SU-DHL-6 (cell line): ENCODE measurements around the gene MIER2.
"Not testable (repeated sequence)": the region's sequence is repeated elsewhere in the genome, so short reads cannot be mapped to it uniquely, and the experiment has no call there.

Source experiments
- H2AFZ ChIP-seq: fragments of 200-600 bp; sonication (generic); 2 replicates; pipeline ENCODE4 v1.6.1; 2014; ENCODE audit warnings: low read depth, mild to moderate bottlenecking, moderate library complexity, mixed read lengths, antibody characterized with exemption, low read length; ENCODE audit not compliant: severe bottlenecking
- H3F3A ChIP-seq: fragments of 200-600 bp; shearing (Covaris generic); 2 replicates; pipeline ENCODE4 v1.6.0; 2016; ENCODE audit warnings: antibody characterized with exemption, mild to moderate bottlenecking; ENCODE audit not compliant: insufficient read depth
- H3K27ac ChIP-seq: fragments of 200-600 bp; sonication (generic); 2 replicates; pipeline ENCODE4 v1.5.1; 2016; ENCODE audit warnings: low read depth, mild to moderate bottlenecking, low read length, moderate library complexity, mixed read lengths
- H3K27me3 ChIP-seq: fragments of 200-600 bp; sonication (generic), shearing (Covaris generic); 2 replicates; pipeline ENCODE4 v1.6.0; 2014; ENCODE audit warnings: mild to moderate bottlenecking, low read length
- H3K36me3 ChIP-seq: fragments of 200-600 bp; sonication (generic); 2 replicates; pipeline ENCODE4 v1.6.1; 2014; ENCODE audit warnings: mild to moderate bottlenecking, low read length, mixed read lengths
- H3K4me2 ChIP-seq: fragments of 300-600, 200-600 bp; shearing (Covaris generic), sonication (generic); 2 replicates; pipeline ENCODE4 v1.6.0; 2014; ENCODE audit warnings: low read length, low read depth, mild to moderate bottlenecking; ENCODE audit not compliant: poor library complexity, severe bottlenecking
- H3K4me3 ChIP-seq: fragments of 200-600 bp; sonication (generic); 2 replicates; pipeline ENCODE4 v1.5.1; 2014; ENCODE audit warnings: antibody characterized with exemption, low read length, mild to moderate bottlenecking, mixed read lengths; ENCODE audit not compliant: insufficient read depth, poor library complexity, severe bottlenecking
- H3K79me2 ChIP-seq: fragments of 200-600 bp; sonication (generic); 2 replicates; pipeline ENCODE4 v1.6.1; 2014; ENCODE audit warnings: mild to moderate bottlenecking, low read length, moderate library complexity; ENCODE audit not compliant: insufficient read depth
- H3K9ac ChIP-seq: fragments of 200-600 bp; sonication (generic); 2 replicates; pipeline ENCODE4 v1.7.0; 2014; ENCODE audit warnings: mild to moderate bottlenecking, low read length
- H3K9me2 ChIP-seq: fragments of 200-600 bp; sonication (generic); replicated peaks from 2 replicates; pipeline ENCODE4 v1.6.1; 2014; ENCODE audit warnings: low read length; ENCODE audit not compliant: insufficient read depth
- H3K9me3 ChIP-seq: fragments of 200-600 bp; sonication (generic); 2 replicates; pipeline ENCODE4 v1.6.1; 2014; ENCODE audit warnings: low read length, mixed read lengths; ENCODE audit not compliant: insufficient read depth
- H4K20me1 ChIP-seq: fragments of 200-600 bp; sonication (generic); 2 replicates; pipeline ENCODE4 v1.6.1; 2014; ENCODE audit warnings: low read depth, mild to moderate bottlenecking, antibody characterized with exemption, low read length, moderate library complexity, mixed read lengths
- CTCF ChIP-seq: fragments of 200-600 bp; sonication (generic); IDR thresholded peaks from one replicate; pipeline ENCODE4 v1.5.1; 2017; ENCODE audit warnings: antibody characterized with exemption, mild to moderate bottlenecking, low read length, moderate library complexity; ENCODE audit not compliant: insufficient read depth, poor library complexity, severe bottlenecking
- EZH2phosphoT487 ChIP-seq: fragments of 200-600 bp; sonication (generic), shearing (Covaris generic); conservative IDR thresholded peaks from 2 replicates; pipeline ENCODE4 v1.6.1; 2018; ENCODE audit warnings: mild to moderate bottlenecking, antibody characterized with exemption, low read length, moderate library complexity, mixed read lengths

MIER2 gene, protein sequence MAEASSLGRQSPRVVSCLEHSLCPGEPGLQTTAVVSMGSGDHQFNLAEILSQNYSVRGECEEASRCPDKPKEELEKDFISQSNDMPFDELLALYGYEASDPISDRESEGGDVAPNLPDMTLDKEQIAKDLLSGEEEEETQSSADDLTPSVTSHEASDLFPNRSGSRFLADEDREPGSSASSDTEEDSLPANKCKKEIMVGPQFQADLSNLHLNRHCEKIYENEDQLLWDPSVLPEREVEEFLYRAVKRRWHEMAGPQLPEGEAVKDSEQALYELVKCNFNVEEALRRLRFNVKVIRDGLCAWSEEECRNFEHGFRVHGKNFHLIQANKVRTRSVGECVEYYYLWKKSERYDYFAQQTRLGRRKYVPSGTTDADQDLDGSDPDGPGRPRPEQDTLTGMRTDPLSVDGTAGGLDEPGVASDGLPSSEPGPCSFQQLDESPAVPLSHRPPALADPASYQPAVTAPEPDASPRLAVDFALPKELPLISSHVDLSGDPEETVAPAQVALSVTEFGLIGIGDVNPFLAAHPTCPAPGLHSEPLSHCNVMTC

DNA sequence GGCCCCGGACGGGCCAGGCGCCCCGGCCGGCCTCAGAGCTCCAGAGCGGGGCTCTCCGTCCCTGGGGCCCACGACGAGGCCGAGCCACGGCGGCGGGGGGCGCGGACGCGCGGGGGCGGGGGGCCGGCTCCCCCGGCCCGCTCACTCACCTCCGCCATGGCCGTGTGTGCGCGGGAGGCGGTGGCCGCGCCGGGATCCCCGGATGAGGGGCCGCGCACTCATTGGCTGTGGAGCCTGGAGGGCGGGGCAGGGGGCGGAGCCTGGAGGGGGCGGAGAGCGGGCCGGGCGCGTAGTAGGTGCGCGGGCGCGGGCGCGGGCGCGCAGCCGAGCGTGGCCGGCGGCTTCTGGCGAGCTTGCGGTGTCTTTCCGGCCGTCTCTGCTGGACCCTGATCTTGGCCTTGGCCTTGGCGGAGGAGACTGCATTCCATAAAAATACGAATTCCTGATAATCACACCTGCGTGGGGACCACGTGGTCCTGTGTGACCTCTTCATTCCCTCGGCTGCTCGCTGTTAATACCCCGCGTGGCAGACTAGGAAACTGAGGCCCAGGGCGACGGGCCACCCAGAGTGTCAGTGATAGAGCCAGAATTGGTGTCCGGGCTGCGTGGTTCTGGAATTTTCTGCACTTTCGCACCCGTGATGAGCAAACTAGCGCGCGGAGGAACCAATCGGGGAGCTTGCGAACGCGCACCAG is at the start of gene MIER2:
TSS of gene MIER2 (minus strand) at position 172 of the 695 bp plus-strand sequence. CDS start at position 158, 14 bp downstream.
- Histone ChIP-seq H2AFZ (peak within 1 kb of the TSS; percentile 82), H3K4me3 (peak within 1 kb of the TSS; percentile 84), H3K27me3 (no peaks in the 10 kb centered on the region), H3K9ac (peak within 1 kb of the TSS; percentile 88), H3K27ac (0 out of 2 replicates have a peak within 1 kb of the TSS, but pooled peaks have one; percentile 10), H3K9me2 (no peaks in the 10 kb centered on the region), H3K9me3 (no peaks in the 10 kb centered on the region), H3K36me3 (no peaks in the 10 kb centered on the region), H4K20me1 (no peaks in the 10 kb centered on the region; the same call in 1 of the 2 replicates), H3K4me2 (peak within 1 kb of the TSS; percentile 89), H3F3A (peaks cover 4% of the 10 kb centered on the region; the same call in 1 of the 2 replicates), H3K79me2 (peaks cover 44% of the 10 kb centered on the region)
- TF ChIP-seq EZH2phosphoT487 (no peak), CTCF (no peak)

- not testable (repeated sequence) for H2AFZ ChIP-seq, H4K20me1 ChIP-seq, H3F3A ChIP-seq, H3K9ac ChIP-seq, H3K36me3 ChIP-seq, H3K27ac ChIP-seq, H3K4me3 ChIP-seq, H3K9me2 ChIP-seq, H3K4me2 ChIP-seq, H3K79me2 ChIP-seq, H3K27me3 ChIP-seq
- H3K9me3 ChIP-seq = peaks cover 15% of the 10 kb centered on the region; the same call in 1 of the 2 replicates
These were observed 49.0 kb upstream of the MIER2 start for GRCh38 chr19:393560-393959.

DNA sequence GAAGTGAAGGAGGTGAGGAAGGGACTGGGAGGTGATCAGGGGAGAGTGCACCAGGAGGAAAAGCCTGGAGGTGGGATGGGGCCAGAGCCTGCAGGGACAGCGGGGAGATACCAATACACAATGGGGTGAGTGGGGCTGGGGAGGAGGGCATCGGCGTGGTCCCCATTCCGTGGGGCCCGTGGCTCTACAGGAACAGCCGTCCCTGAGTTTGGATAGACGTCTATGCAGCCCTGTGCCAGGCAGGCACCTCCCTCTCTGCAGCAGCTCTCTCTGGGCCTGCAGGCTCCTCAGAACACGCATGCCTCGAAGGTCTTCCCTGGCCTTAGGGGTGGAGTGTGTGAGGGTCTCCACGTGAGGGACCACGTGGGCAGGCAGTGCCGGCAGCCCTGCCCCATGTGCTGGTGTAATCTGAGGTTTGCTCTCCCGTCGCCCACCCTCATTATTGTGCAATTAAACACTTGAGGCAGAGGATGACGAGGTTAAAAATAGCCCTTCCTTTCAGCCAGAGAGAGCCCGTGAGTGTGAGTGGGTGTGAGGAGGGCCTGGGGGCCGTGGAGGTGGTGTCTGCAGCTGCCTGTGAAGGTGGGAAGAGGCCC is 47.9 kb upstream of the MIER2 start:
- Histone ChIP-seq H4K20me1 (no peaks in the 10 kb centered on the region), H3K4me3 (no peak overlapping the region), H3K27me3 (no peaks in the 10 kb centered on the region), H3F3A (no peaks in the 10 kb centered on the region), H3K9me2 (no peaks in the 10 kb centered on the region), H3K9me3 (peaks cover 15% of the 10 kb centered on the region; the same call in 1 of the 2 replicates), H3K4me2 (no peak overlapping the region), H2AFZ (no peak overlapping the region), H3K27ac (no peak overlapping the region), H3K36me3 (no peaks in the 10 kb centered on the region), H3K9ac (no peak overlapping the region), H3K79me2 (no peaks in the 10 kb centered on the region)
- TF ChIP-seq EZH2phosphoT487 (no peak), CTCF (no peak)
